SH-SY5Y (cell line): ENCODE measurements around the gene CAPN11.

Experiments
- GATA2 ChIP-seq: IDR thresholded peaks from 2 replicates; pipeline ENCODE4 v1.6.1; 2011; ENCODE audit warnings: mild to moderate bottlenecking, low read depth, low read length
- GATA3 ChIP-seq: IDR thresholded peaks from 2 replicates; pipeline ENCODE4 v1.6.1; 2011; ENCODE audit warnings: low read depth, mild to moderate bottlenecking, low read length, moderate library complexity

- TF ChIP-seq GATA2 (no peak), GATA3 (no peak)
Measured at GRCh38 chr6:44221291-44221960, 62.8 kb downstream of the CAPN11 start.
